Measurements from ENCODE around the gene SRCIN1.

SRCIN1 gene

DNA sequence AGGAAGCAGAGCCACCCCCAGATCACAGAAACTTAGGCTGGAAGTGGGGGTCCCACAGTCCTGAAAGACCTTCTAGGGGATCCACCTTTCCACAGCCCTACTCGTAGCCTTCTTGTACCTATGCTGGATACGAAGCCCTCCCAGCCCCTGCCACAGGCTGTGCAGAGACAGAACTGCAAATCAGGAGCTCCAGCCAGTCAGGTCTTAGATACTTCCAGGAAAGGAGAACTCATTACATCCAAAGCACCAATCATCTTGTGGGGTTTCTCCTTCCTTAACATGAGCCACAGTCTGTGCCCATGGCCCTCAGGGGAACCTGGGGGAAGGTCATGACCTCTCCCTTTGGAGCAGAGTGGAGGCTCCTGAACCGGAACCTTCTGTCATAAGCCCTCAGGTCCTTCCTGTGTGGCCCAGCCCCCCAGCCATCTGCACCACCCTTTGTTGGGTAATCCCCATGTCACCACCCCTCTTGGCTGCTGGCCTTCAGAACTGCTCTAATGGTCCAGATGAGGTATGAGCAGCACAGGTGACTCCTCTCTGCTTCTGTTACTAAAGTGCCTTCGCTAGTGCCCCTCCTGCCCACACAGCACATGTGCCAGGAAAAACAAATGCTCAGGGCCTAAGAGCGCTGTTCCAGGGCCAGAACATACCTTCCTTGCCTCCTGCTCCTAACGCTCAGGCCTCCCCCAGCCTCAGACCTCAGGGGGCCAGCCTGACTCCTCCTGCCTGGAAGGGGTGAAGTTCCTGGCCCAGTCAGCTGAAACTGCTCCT lies 14.6 kb downstream of the SRCIN1 start:
- TF ChIP-seq, protein P1, sequence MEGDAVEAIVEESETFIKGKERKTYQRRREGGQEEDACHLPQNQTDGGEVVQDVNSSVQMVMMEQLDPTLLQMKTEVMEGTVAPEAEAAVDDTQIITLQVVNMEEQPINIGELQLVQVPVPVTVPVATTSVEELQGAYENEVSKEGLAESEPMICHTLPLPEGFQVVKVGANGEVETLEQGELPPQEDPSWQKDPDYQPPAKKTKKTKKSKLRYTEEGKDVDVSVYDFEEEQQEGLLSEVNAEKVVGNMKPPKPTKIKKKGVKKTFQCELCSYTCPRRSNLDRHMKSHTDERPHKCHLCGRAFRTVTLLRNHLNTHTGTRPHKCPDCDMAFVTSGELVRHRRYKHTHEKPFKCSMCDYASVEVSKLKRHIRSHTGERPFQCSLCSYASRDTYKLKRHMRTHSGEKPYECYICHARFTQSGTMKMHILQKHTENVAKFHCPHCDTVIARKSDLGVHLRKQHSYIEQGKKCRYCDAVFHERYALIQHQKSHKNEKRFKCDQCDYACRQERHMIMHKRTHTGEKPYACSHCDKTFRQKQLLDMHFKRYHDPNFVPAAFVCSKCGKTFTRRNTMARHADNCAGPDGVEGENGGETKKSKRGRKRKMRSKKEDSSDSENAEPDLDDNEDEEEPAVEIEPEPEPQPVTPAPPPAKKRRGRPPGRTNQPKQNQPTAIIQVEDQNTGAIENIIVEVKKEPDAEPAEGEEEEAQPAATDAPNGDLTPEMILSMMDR (IDR thresholded peaks at IDR 0.05; ENCODE audit: low read depth, low read length): no peak
- no peak for DNase-seq (ENCODE audit: low read depth in 2 of 2)
- no peak overlapping the region for H3K4me3 ChIP-seq (replicated peaks in 1 of 2; ENCODE audit: low read depth in 2 of 2, low read length in 2 of 2)

DNA sequence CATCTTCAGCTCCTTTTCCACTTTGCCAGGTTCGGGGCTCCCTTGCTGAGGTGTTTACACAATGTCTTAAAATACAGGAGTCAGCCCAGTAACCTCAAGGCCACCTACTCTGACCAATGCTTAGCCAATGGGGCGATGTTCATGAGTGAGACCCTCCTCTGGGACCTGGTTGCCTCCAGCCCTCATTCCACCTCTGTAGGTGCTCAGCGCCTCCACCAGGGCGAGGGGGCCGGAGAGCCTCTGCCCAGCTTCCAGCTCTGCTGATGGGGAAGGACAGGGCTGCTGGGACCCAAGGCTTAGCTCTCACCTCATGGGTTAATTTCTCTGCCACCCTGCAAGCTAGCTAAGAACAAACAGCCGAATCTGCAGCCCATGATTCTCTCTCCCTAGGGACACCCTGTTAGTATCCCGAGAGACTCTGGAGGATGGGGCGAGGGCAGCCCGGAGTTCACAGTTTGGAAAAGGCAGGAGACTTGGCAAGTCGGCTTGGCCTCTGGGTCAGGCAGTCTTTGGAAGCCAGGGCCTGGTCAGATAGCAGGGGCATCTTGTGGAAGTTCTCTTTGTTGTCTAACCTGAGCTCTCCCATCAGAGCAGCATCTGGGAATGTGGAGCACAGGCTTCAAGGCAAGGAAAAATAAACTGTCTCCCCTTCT lies 16.2 kb downstream of the SRCIN1 start:
- H3K4me3 ChIP-seq (replicated peaks in 1 of 2; ENCODE audit: low read depth in 2 of 2, low read length in 2 of 2): no peak overlapping the region
- no peak for DNase-seq (ENCODE audit: low read depth in 2 of 2)
- TF ChIP-seq, protein P1 (IDR thresholded peaks at IDR 0.05; ENCODE audit: low read depth, low read length): no peak

DNA sequence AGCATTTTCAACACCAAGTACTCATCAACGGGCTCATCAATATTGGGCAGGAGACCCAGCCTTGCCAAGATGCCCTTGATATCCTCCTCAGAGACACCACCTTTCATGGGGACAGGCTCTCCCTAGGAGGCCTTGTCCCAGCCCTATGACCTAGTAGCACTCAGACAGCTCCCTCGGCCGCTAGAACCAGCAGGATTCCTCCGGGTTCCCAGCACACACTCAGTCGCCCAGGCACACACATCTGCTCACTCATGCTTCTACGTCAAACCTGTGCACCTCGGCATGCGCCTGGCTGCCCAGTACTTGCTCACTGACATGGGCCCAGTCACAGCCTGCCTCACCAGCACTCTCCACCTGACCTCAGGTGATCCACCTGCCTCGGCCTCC lies 17.0 kb downstream of the SRCIN1 start:
- TF ChIP-seq, protein P1 (IDR thresholded peaks at IDR 0.05; ENCODE audit: low read depth, low read length): no peak
- no peak for DNase-seq (ENCODE audit: low read depth in 2 of 2)
- H3K4me3 ChIP-seq (replicated peaks in 1 of 2; ENCODE audit: low read depth in 2 of 2, low read length in 2 of 2): no peak overlapping the region

DNA sequence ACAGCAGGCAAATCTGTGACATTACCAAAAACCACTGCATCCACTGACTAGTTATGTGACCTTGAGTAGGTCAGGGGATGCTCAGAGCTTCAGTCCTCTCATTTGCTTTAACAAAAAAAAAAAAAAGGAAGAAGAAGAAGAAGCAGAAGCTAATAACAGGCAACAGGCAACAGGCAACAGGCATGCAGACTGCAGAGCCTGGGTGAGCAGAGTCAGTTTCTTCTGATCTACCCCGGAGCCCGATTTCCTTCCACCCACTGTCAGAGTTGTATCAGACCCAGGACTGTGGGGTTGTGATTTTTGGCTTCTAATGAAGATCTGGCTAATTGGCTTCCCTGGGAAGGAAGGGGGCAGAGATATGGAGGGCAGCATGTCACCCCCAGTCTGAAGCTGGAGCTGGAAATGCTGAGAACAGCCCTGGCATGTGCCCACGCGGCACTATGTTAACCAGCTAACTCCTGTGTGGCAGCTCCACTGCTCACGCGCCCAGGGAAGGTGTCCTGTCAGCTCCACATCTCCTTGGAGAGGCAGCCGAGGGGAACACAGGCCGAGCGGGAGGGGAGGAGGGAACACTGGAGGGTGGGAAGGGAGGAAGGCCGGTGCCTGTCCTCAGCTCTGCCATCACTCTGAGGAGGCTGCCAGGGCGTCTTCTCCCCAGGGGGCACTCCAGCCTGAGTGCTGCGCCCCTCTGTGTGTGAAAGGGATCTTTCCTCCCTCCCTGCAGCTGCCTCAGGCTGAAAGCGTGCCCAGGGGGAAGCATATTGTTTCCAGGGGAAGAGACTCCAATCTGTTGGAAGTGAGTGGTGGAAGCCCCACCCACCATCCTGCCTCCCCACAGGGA lies 17.6 kb downstream of the SRCIN1 start:
- TF ChIP-seq, protein P1 (IDR thresholded peaks at IDR 0.05; ENCODE audit: low read depth, low read length): no peak
- DNase-seq (ENCODE audit: low read depth in 2 of 2): no peak
- no peak overlapping the region for H3K4me3 ChIP-seq (replicated peaks in 1 of 2; ENCODE audit: low read depth in 2 of 2, low read length in 2 of 2)

- H3K4me3 ChIP-seq (replicated peaks in 1 of 2; ENCODE audit: low read depth in 2 of 2, low read length in 2 of 2): no peak overlapping the region
- no peak for DNase-seq (ENCODE audit: low read depth in 2 of 2)
- TF ChIP-seq, protein P1 (IDR thresholded peaks at IDR 0.05; ENCODE audit: low read depth, low read length): no peak
These were observed 18.5 kb downstream of the SRCIN1 start for GRCh38 chr17:38587203-38587602.

DNA sequence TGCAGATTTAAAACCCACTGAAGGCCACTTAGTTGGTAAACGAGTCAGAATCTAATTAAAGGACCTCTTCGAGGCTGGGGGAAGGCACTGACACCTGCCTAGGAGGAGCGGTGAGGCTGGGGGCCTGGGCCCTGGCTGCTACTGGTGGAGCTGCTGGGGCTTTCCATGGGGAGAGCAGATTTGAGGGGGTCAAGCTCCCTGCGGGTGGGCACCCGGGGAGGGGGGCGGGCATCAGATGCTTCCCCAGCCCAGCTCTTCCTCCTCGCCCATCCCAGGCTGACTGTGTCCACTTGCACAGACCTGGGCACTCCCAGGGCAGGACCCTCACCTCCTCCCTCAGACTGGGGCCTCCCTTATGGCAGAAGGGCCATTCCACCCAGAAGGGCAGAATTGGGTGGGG lies 19.0 kb downstream of the SRCIN1 start:
- TF ChIP-seq, protein P1 (IDR thresholded peaks at IDR 0.05; ENCODE audit: low read depth, low read length): no peak
- DNase-seq (ENCODE audit: low read depth in 2 of 2): no peak
- no peak overlapping the region for H3K4me3 ChIP-seq (replicated peaks in 1 of 2; ENCODE audit: low read depth in 2 of 2, low read length in 2 of 2)
